Testis (tissue), 3 donors: ENCODE measurements around the gene IFIT5. TPM values are rescaled to one million over a fixed set of nuclear protein-coding genes. Genes with fewer than 3 reads are reported as not detected.
"Not testable (repeated sequence)": the region's sequence is repeated elsewhere in the genome, so short reads cannot be mapped to it uniquely, and the experiment has no call there.

Experiments
- DNase-seq: peaks from one replicate; pipeline ENCODE4 v3.0.0-alpha.2; 2019
- H3K27ac ChIP-seq, 2 donors: fragments of 200-600 bp; sonication (generic); one replicate each; pipeline ENCODE4 v1.5.1; 2019
- H3K27me3 ChIP-seq: fragments of 200-600 bp; sonication (generic); one replicate; pipeline ENCODE4 v1.5.1; 2019
- H3K36me3 ChIP-seq: fragments of 200-600 bp; sonication (generic); one replicate; pipeline ENCODE4 v1.5.1; 2017; ENCODE audit warnings: low read depth; ENCODE audit errors: missing control alignments
- H3K4me1 ChIP-seq: fragments of 200-600 bp; sonication (generic); one replicate; pipeline ENCODE4 v1.5.1; 2019
- H3K4me3 ChIP-seq, 2 donors: fragments of 200-600 bp; sonication (generic); one replicate each; pipeline ENCODE4 v1.5.1; 2017 to 2019
- H3K9me3 ChIP-seq: fragments of 200-600 bp; sonication (generic); one replicate; pipeline ENCODE4 v1.5.1; 2017
- CTCF ChIP-seq, 3 experiments: fragments of 450-650 bp in 2 of 3; fragments of 200-600 bp in 1 of 3; sonication (generic) in 1 of 3; IDR thresholded peaks; one replicate each; pipeline ENCODE4 v1.5.1; 2016 to 2019; ENCODE audit warnings: antibody characterized with exemption in 3 of 3, mild to moderate bottlenecking in 2 of 3, moderate library complexity in 1 of 3
- POLR2A ChIP-seq: fragments of 450-650 bp; IDR thresholded peaks from one replicate; pipeline ENCODE4 v1.6.1; 2017; ENCODE audit warnings: antibody characterized with exemption, mild to moderate bottlenecking, moderate library complexity
- WGBS, 2 donors: methylation state at CpG; one replicate each; pipeline ENCODE4 v1.1.5; 2018; 5-methylcytosine and 5-hydroxymethylcytosine counted together
- intact Hi-C: fragments of 100-400 bp; cut with DNase I; formaldehyde crosslinking; loops from one replicate; pipeline ENCODE4 v1.15.1; 2023; ENCODE audit warnings: low total_unique reads
- polyA plus RNA-seq: library from polyadenylated mRNA; stranded (reverse); fragments of 350-450 nt; fragmentation: Illumina TruSeq; extraction: RNeasy Lipid Tissue Mini Kit (QIAGEN cat#74804); gene quantifications from one replicate; pipeline ENCODE4 v1.2.3, GENCODE V29; 2014; ENCODE audit warnings: low read depth, low replicate concordance; ENCODE audit not compliant: insufficient read depth
- total RNA-seq, 2 donors: library from RNA; depleted of rRNA; stranded (reverse); fragments of >200 nt; gene quantifications; one replicate each; pipeline ENCODE4 v1.2.3, GENCODE V29; 2016

IFIT5 gene
- total and polyA plus RNA-seq, 3 donors from 2014 or later: 6.9 to 9.2 (median 8.2) TPM

GRCh38 chr10:89409282-89409681, 5.1 kb upstream of the IFIT5 start:
- H3K27me3 ChIP-seq, H3K4me1 ChIP-seq, H3K9me3 ChIP-seq, intact Hi-C loops, H3K36me3 ChIP-seq, H3K27ac ChIP-seq, DNase-seq, H3K4me3 ChIP-seq: not testable (repeated sequence)
- 90 to 98% methylated on average over 5 of the region's 5 CpGs for WGBS, 2 donors

GRCh38 chr10:89410551-89410950, 3.8 kb upstream of the IFIT5 start:
- H3K9me3 ChIP-seq, DNase-seq, H3K4me1 ChIP-seq, H3K27ac ChIP-seq, H3K4me3 ChIP-seq, H3K27me3 ChIP-seq, H3K36me3 ChIP-seq, intact Hi-C loops: not testable (repeated sequence)
- WGBS, 2 donors: 89 to 91% methylated on average over 5 of the region's 5 CpGs

- WGBS, 2 donors: 82 to 88% methylated on average over 2 of the region's 2 CpGs
- H3K9me3 ChIP-seq, intact Hi-C loops: not testable (repeated sequence)
Measured at GRCh38 chr10:89411135-89411534, 3.2 kb upstream of the IFIT5 start.

GRCh38 chr10:89412276-89412675, 2.1 kb upstream of the IFIT5 start:
- H3K27ac ChIP-seq, H3K4me1 ChIP-seq, DNase-seq, intact Hi-C loops, H3K27me3 ChIP-seq, H3K4me3 ChIP-seq, H3K36me3 ChIP-seq, H3K9me3 ChIP-seq: not testable (repeated sequence)
- 85 to 95% methylated on average over 10 of the region's 10 CpGs for WGBS, 2 donors

More at GRCh38 chr10:89411135-89411534, 3.2 kb upstream of the IFIT5 start:
- H3K36me3 ChIP-seq, H3K4me3 ChIP-seq, H3K4me1 ChIP-seq, H3K27me3 ChIP-seq, H3K27ac ChIP-seq, DNase-seq: not testable (repeated sequence)

- intact Hi-C loops: no loop called here
- H3K4me3 ChIP-seq: peak overlapping the region in 1 of 2 donors; percentile 94
Measured at GRCh38 chr10:89413398-89413912, 913 bp upstream of the IFIT5 start.

GRCh38 chr10:89414879-89415821, 782 bp downstream of the IFIT5 start:
- Histone ChIP-seq H3K36me3 (no peaks in the 10 kb centered on the region), H3K9me3 (no peaks in the 10 kb centered on the region), H3K4me3 (peak overlapping the region; percentile 81 to 94), H3K27me3 (no peaks in the 10 kb centered on the region), H3K4me1 (peaks cover 6% of the 10 kb centered on the region), H3K27ac (peak overlapping the region; percentile 99)
- intact Hi-C loops: no loop called here
- TF ChIP-seq CTCF (IDR thresholded peaks at IDR 0.05) (no peak), POLR2A (no peak)
- DNase-seq: peak; percentile 57
- 1% methylated on average over 25 to 51 of the region's 66 CpGs for WGBS, 2 donors

More at GRCh38 chr10:89413398-89413912, 913 bp upstream of the IFIT5 start:
- H3K4me1 ChIP-seq: peaks cover 6% of the 10 kb centered on the region
- TF ChIP-seq CTCF (IDR thresholded peaks at IDR 0.05) (no peak), POLR2A (no peak)
- peak overlapping the region; percentile 99 for H3K27ac ChIP-seq
- no peak for DNase-seq
- no peaks in the 10 kb centered on the region for H3K27me3 ChIP-seq
- WGBS, 2 donors: 65 to 89% methylated on average over 7 of the region's 7 CpGs
- no peaks in the 10 kb centered on the region for H3K9me3 ChIP-seq
- no peaks in the 10 kb centered on the region for H3K36me3 ChIP-seq
